Measurements from ENCODE around the gene AFF3.

DNA sequence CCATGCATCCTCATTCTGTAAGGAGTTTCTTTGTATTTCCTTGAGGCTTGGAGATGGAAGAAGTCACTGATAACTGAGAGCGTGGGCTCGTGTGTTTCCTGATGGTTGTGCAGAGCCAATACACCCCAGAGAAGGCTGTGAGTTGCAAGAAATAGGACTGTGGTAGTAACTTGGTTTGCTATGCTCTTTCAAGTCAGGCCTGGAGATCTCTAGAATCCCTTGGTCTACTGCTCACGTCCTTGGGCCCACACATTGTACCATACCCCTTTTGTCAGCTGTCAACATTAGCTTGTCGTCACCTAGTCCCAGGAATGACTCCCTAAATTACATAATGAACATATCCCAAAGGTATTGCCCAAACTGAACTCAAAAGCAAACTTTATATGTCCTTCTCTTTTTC, 414.2 kb downstream of the AFF3 start:
- TF ChIP-seq, protein P1, sequence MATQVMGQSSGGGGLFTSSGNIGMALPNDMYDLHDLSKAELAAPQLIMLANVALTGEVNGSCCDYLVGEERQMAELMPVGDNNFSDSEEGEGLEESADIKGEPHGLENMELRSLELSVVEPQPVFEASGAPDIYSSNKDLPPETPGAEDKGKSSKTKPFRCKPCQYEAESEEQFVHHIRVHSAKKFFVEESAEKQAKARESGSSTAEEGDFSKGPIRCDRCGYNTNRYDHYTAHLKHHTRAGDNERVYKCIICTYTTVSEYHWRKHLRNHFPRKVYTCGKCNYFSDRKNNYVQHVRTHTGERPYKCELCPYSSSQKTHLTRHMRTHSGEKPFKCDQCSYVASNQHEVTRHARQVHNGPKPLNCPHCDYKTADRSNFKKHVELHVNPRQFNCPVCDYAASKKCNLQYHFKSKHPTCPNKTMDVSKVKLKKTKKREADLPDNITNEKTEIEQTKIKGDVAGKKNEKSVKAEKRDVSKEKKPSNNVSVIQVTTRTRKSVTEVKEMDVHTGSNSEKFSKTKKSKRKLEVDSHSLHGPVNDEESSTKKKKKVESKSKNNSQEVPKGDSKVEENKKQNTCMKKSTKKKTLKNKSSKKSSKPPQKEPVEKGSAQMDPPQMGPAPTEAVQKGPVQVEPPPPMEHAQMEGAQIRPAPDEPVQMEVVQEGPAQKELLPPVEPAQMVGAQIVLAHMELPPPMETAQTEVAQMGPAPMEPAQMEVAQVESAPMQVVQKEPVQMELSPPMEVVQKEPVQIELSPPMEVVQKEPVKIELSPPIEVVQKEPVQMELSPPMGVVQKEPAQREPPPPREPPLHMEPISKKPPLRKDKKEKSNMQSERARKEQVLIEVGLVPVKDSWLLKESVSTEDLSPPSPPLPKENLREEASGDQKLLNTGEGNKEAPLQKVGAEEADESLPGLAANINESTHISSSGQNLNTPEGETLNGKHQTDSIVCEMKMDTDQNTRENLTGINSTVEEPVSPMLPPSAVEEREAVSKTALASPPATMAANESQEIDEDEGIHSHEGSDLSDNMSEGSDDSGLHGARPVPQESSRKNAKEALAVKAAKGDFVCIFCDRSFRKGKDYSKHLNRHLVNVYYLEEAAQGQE (IDR thresholded peaks at IDR 0.05; ENCODE audit: low read depth), result no peak
- TF ChIP-seq RAD21 (IDR thresholded peaks at IDR 0.05; ENCODE audit: low read depth) (no peak), TAF1 (IDR thresholded peaks at IDR 0.05; ENCODE audit: low read depth) (no peak), NFIC (IDR thresholded peaks at IDR 0.05) (no peak), EGR1 (IDR thresholded peaks at IDR 0.05) (no peak), TCF12 (IDR thresholded peaks at IDR 0.05; ENCODE audit: low read depth) (no peak), CREB1 (IDR thresholded peaks at IDR 0.05; ENCODE audit: low read depth) (no peak), TEAD4 (IDR thresholded peaks at IDR 0.05) (no peak), YY1 (IDR thresholded peaks at IDR 0.05; ENCODE audit: low read depth) (no peak), CEBPB (IDR thresholded peaks at IDR 0.05) (no peak), FOXM1 (IDR thresholded peaks at IDR 0.05; ENCODE audit: borderline replicate concordance, low read depth) (no peak)
- TF ChIP-seq, protein P2, sequence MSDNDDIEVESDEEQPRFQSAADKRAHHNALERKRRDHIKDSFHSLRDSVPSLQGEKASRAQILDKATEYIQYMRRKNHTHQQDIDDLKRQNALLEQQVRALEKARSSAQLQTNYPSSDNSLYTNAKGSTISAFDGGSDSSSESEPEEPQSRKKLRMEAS (IDR thresholded peaks at IDR 0.05), result no peak
- TF ChIP-seq, protein P3, sequence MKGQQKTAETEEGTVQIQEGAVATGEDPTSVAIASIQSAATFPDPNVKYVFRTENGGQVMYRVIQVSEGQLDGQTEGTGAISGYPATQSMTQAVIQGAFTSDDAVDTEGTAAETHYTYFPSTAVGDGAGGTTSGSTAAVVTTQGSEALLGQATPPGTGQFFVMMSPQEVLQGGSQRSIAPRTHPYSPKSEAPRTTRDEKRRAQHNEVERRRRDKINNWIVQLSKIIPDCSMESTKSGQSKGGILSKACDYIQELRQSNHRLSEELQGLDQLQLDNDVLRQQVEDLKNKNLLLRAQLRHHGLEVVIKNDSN (IDR thresholded peaks at IDR 0.05), result no peak

Measured in Ishikawa (cell line).